HepG2 (cell line): ENCODE data around the gene TIMM17B.

ENCODE experiments used
- CBX5 ChIP-seq: sonication (generic); formaldehyde crosslinking; IDR thresholded peaks from 2 replicates; pipeline ENCODE4 v1.4.0; 2020; ENCODE audit warnings: missing genetic modification reagents, borderline replicate concordance
- FOSL1 ChIP-seq: sonication (generic); formaldehyde crosslinking; IDR thresholded peaks from 2 replicates; pipeline ENCODE4 v1.9.0; 2021; ENCODE audit warnings: missing genetic modification reagents, borderline replicate concordance
- JUND ChIP-seq: sonication (generic); formaldehyde crosslinking; IDR thresholded peaks from 2 replicates; pipeline ENCODE4 v1.8.0; 2022; ENCODE audit warnings: mild to moderate bottlenecking, missing genetic modification reagents
- MAZ ChIP-seq, 2 experiments: sonication (generic) in 1 of 2; formaldehyde crosslinking in 1 of 2; IDR thresholded peaks; 2 replicates each; pipeline versions ENCODE4 v1.5.0 to v1.6.1; 2012 to 2020; ENCODE audit warnings: low read depth in 2 of 2, mild to moderate bottlenecking in 2 of 2, borderline replicate concordance in 1 of 2, improper control_type of control experiment in 1 of 2, low read length in 1 of 2, missing genetic modification reagents in 1 of 2, moderate library complexity in 1 of 2
- TGIF2 ChIP-seq: IDR thresholded peaks from 2 replicates; pipeline ENCODE4 v1.6.1; 2016; ENCODE audit warnings: control low read depth, missing compliant biosample characterization
- ZNF558 ChIP-seq: sonication (generic); formaldehyde crosslinking; IDR thresholded peaks from 2 replicates; pipeline ENCODE4 v1.9.0; 2022; ENCODE audit warnings: mild to moderate bottlenecking, missing genetic modification reagents, borderline replicate concordance
- TF ChIP-seq, protein P1 (sequence below): sonication (generic); formaldehyde crosslinking; IDR thresholded peaks from 2 replicates; pipeline ENCODE4 v1.5.0; 2020; ENCODE audit warnings: mild to moderate bottlenecking, missing genetic modification reagents, moderate library complexity
- TF ChIP-seq, protein P2 (sequence below): IDR thresholded peaks from 2 replicates; pipeline ENCODE4 v1.6.1; 2016; ENCODE audit warnings: low read depth, missing genetic modification reagents, missing compliant biosample characterization

DNA sequence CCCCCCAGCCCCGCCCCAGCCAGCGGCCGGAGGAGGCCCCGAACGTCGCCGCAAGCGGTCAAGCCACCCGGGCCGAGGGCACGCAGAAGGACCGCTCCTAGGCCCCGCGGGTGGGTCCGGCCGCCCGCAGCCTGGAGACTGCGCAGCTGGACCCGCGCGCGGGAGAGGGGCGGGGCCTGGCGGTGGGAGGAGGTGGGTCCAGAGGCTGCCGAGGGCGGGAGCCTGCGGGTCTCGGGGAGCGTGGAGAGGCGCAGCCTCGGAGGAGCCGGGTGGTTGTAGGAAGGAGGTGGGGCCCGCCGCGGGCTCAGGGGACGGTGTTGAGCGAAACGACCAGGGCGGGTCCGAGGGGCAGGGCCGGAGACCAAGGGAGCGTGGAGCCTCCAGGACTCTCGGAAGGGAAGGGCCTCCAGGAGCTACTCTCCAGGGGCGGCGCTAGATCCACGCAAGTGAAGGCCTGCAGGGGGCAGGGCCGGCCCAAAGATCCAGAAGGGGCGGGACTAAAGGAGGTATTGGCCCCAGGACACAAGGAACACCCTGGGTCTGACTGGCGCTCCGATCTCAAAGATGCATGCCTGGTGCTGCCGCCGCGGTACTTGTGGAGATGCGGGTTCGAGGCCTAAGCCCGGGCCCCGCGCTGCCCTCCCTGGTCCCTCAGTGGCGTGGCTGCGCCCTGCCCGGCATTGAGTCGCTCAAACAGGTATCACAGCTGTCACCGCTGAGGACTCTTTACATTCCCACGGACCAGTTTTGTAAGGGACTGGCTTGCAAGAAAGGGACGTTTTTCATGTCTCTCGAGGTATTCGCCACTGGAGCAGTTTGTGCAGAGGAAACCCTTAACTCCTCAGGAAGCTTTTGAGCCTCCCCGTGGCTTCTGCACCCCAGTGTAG, 5.9 kb downstream of the TIMM17B start:
- TF ChIP-seq, protein P1, sequence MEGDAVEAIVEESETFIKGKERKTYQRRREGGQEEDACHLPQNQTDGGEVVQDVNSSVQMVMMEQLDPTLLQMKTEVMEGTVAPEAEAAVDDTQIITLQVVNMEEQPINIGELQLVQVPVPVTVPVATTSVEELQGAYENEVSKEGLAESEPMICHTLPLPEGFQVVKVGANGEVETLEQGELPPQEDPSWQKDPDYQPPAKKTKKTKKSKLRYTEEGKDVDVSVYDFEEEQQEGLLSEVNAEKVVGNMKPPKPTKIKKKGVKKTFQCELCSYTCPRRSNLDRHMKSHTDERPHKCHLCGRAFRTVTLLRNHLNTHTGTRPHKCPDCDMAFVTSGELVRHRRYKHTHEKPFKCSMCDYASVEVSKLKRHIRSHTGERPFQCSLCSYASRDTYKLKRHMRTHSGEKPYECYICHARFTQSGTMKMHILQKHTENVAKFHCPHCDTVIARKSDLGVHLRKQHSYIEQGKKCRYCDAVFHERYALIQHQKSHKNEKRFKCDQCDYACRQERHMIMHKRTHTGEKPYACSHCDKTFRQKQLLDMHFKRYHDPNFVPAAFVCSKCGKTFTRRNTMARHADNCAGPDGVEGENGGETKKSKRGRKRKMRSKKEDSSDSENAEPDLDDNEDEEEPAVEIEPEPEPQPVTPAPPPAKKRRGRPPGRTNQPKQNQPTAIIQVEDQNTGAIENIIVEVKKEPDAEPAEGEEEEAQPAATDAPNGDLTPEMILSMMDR (CRISPR knock-in tag) = peak; percentile 83
- no peak for TF ChIP-seq CBX5 (CRISPR knock-in tag)
- TF ChIP-seq JUND (CRISPR knock-in tag) = no peak
- TF ChIP-seq, protein P2, sequence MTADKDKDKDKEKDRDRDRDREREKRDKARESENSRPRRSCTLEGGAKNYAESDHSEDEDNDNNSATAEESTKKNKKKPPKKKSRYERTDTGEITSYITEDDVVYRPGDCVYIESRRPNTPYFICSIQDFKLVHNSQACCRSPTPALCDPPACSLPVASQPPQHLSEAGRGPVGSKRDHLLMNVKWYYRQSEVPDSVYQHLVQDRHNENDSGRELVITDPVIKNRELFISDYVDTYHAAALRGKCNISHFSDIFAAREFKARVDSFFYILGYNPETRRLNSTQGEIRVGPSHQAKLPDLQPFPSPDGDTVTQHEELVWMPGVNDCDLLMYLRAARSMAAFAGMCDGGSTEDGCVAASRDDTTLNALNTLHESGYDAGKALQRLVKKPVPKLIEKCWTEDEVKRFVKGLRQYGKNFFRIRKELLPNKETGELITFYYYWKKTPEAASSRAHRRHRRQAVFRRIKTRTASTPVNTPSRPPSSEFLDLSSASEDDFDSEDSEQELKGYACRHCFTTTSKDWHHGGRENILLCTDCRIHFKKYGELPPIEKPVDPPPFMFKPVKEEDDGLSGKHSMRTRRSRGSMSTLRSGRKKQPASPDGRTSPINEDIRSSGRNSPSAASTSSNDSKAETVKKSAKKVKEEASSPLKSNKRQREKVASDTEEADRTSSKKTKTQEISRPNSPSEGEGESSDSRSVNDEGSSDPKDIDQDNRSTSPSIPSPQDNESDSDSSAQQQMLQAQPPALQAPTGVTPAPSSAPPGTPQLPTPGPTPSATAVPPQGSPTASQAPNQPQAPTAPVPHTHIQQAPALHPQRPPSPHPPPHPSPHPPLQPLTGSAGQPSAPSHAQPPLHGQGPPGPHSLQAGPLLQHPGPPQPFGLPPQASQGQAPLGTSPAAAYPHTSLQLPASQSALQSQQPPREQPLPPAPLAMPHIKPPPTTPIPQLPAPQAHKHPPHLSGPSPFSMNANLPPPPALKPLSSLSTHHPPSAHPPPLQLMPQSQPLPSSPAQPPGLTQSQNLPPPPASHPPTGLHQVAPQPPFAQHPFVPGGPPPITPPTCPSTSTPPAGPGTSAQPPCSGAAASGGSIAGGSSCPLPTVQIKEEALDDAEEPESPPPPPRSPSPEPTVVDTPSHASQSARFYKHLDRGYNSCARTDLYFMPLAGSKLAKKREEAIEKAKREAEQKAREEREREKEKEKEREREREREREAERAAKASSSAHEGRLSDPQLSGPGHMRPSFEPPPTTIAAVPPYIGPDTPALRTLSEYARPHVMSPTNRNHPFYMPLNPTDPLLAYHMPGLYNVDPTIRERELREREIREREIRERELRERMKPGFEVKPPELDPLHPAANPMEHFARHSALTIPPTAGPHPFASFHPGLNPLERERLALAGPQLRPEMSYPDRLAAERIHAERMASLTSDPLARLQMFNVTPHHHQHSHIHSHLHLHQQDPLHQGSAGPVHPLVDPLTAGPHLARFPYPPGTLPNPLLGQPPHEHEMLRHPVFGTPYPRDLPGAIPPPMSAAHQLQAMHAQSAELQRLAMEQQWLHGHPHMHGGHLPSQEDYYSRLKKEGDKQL = no peak
- no peak for TF ChIP-seq FOSL1 (CRISPR knock-in tag)
- no peak for TF ChIP-seq MAZ (IDR thresholded peaks at IDR 0.05; ENCODE audit: borderline replicate concordance, low read depth, low read length)
- no peak for TF ChIP-seq MAZ (CRISPR knock-in tag; IDR thresholded peaks at IDR 0.05; ENCODE audit: low read depth)
- no peak for TF ChIP-seq TGIF2
- TF ChIP-seq ZNF558 = no peak
